ENCODE results near the gene KCNK13. TPM values are rescaled to one million over a fixed set of nuclear protein-coding genes. Genes with fewer than 3 reads are reported as not detected.

Gene KCNK13
- total and polyA plus RNA-seq, 2 of the 13 experiments (the other 11 are each of a cell fraction or from before 2014, with no cell fraction given), result 0.08 to 0.29 TPM

DNA sequence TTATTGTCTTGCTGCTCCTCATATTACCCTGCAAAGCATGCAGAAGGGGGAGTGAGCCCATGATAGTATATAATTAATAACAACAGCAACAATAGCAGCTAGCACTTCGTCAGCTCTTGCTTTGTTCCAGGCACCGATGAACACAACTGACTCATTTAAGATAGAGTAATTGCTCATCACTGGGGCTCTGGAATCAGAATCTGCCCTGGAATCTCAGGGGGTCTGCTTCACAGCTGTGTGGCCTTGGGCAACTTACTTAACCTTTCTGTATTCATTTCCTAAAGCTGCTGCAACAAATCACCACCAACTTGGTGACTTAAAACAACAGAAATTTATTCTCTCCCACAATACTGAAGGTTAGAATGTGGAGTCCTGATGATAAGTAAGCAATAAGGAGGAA, 139.6 kb downstream of the KCNK13 start:
- H4K20me1 ChIP-seq (ENCODE audit: insufficient read depth, low read length), result no peaks in the 10 kb centered on the region
- no peak overlapping the region for H3K27ac ChIP-seq (ENCODE audit: extremely low read length, insufficient read depth, low read length)
- TF ChIP-seq SAP130 (CRISPR knock-in tag; IDR thresholded peaks at IDR 0.05; ENCODE audit: low read depth) (no peak), JDP2 (CRISPR knock-in tag; IDR thresholded peaks at IDR 0.05; ENCODE audit: borderline replicate concordance) (no peak), HOXA9 (CRISPR knock-in tag; IDR thresholded peaks at IDR 0.05; ENCODE audit: borderline replicate concordance) (no peak), TOPORS (CRISPR knock-in tag; IDR thresholded peaks at IDR 0.05) (no peak), NFE2L1 (CRISPR knock-in tag; IDR thresholded peaks at IDR 0.05; ENCODE audit: borderline replicate concordance) (no peak), ZNF652 (CRISPR knock-in tag; IDR thresholded peaks at IDR 0.05; ENCODE audit: borderline replicate concordance, low read depth) (no peak), NR2F6 (IDR thresholded peaks at IDR 0.05) (no peak), NR2F6 (CRISPR knock-in tag; IDR thresholded peaks at IDR 0.05) (no peak), EZH2 (conservative IDR thresholded peaks at IDR 0.05; ENCODE audit: low read depth, low read length) (no peak)
- no peaks in the 10 kb centered on the region for H3K79me2 ChIP-seq (ENCODE audit: insufficient read depth, low read length)
- BruUV-seq (replicated peaks), result no TSS peak
- no peak overlapping the region for H3K4me2 ChIP-seq (ENCODE audit: low read depth, low read length)
- FAIRE-seq, result no peak
- intact Hi-C loops (cut with micrococcal nuclease; ENCODE audit: unreplicated experiment), result no loop called here
- peaks cover 2 to 5% of the 10 kb centered on the region in 2 experiments; a peak in 4 of 5 replicates for H3K27me3 ChIP-seq (ENCODE audit: control insufficient read depth in 1 of 2, insufficient read depth in 2 of 2, low read length in 2 of 2)
- H3K36me3 ChIP-seq (replicated peaks in 1 of 2; ENCODE audit: control insufficient read depth in 1 of 2, insufficient read depth in 2 of 2, low read length in 2 of 2), result no peaks in the 10 kb centered on the region
- H2AFZ ChIP-seq (ENCODE audit: low read length), result no peak overlapping the region
- H3K4me1 ChIP-seq (ENCODE audit: insufficient read depth, low read length), result no peaks in the 10 kb centered on the region
- H3K9me3 ChIP-seq (ENCODE audit: low read length), result peaks cover 8% of the 10 kb centered on the region
- ATAC-seq, result no peak
- WGBS (ENCODE audit: low lambda C conversion rate), result 44% methylated on average over 2 of the region's 2 CpGs
- CTCF ChIA-PET (ENCODE audit: low intra/inter-chr PET ratio, low total read pairs), result no interaction called here
- in situ Hi-C loops (cut with HindIII; ENCODE audit: extremely low pct_ligation_motif_present, low pct_unique_long_range_greater_than_20kb), result no loop called here
- no peak overlapping the region for H3K4me3 ChIP-seq (replicated peaks in 1 of 3; ENCODE audit: insufficient read depth in 1 of 3, low read depth in 2 of 3, low read length in 3 of 3)
- POLR2A ChIA-PET, result no interaction called here
- no peak overlapping the region for H3K9ac ChIP-seq (ENCODE audit: insufficient read depth, low read depth, low read length)
- no peak for DNase-seq (ENCODE audit: low spot score)

DNA sequence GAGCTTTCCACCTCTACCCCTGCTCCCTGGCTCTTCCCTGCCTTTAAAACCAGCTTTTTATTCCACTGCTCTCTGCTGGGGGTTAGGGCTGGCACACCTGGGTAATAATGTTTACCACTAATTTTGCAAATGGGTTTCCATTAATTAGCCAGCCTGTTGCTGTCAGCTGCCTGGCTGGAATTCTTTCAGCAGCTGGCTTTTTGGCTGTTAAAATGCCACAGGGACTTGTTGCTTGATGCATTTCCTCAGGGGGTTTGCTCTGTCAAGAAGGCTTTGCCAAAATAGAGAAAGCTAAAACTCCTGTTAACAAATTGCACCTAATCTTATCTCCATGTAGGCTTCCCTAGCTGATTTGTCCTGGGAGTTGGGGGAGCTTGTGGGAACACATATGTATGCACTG, 142.7 kb downstream of the KCNK13 start:
- H3K36me3 ChIP-seq (replicated peaks in 1 of 2; ENCODE audit: control insufficient read depth in 1 of 2, insufficient read depth in 2 of 2, low read length in 2 of 2), result no peaks in the 10 kb centered on the region
- in situ Hi-C loops (cut with HindIII; ENCODE audit: extremely low pct_ligation_motif_present, low pct_unique_long_range_greater_than_20kb) (no loop called here), intact Hi-C loops (cut with micrococcal nuclease; ENCODE audit: unreplicated experiment) (no loop called here)
- no peak overlapping the region for H3K27ac ChIP-seq (ENCODE audit: extremely low read length, insufficient read depth, low read length)
- no peak overlapping the region for H3K4me2 ChIP-seq (ENCODE audit: low read depth, low read length)
- FAIRE-seq (no peak), ATAC-seq (no peak), DNase-seq (ENCODE audit: low spot score) (no peak)
- H3K27me3 ChIP-seq (ENCODE audit: control insufficient read depth in 1 of 2, insufficient read depth in 2 of 2, low read length in 2 of 2), result peaks cover 0 to 6% of the 10 kb centered on the region in 2 experiments; a peak in 2 of 5 replicates
- no peak overlapping the region for H3K4me3 ChIP-seq (replicated peaks in 1 of 3; ENCODE audit: insufficient read depth in 1 of 3, low read depth in 2 of 3, low read length in 3 of 3)
- no peak overlapping the region for H2AFZ ChIP-seq (ENCODE audit: low read length)
- no peaks in the 10 kb centered on the region for H3K4me1 ChIP-seq (ENCODE audit: insufficient read depth, low read length)
- ChIA-PET POLR2A (no interaction called here), CTCF (ENCODE audit: low intra/inter-chr PET ratio, low total read pairs) (no interaction called here)
- H3K9me3 ChIP-seq (ENCODE audit: low read length), result peaks cover 8% of the 10 kb centered on the region
- H3K9ac ChIP-seq (ENCODE audit: insufficient read depth, low read depth, low read length), result no peak overlapping the region
- no TSS peak for BruUV-seq (replicated peaks)
- no peaks in the 10 kb centered on the region for H4K20me1 ChIP-seq (ENCODE audit: insufficient read depth, low read length)
- H3K79me2 ChIP-seq (ENCODE audit: insufficient read depth, low read length), result no peaks in the 10 kb centered on the region
- TF ChIP-seq, protein P1, sequence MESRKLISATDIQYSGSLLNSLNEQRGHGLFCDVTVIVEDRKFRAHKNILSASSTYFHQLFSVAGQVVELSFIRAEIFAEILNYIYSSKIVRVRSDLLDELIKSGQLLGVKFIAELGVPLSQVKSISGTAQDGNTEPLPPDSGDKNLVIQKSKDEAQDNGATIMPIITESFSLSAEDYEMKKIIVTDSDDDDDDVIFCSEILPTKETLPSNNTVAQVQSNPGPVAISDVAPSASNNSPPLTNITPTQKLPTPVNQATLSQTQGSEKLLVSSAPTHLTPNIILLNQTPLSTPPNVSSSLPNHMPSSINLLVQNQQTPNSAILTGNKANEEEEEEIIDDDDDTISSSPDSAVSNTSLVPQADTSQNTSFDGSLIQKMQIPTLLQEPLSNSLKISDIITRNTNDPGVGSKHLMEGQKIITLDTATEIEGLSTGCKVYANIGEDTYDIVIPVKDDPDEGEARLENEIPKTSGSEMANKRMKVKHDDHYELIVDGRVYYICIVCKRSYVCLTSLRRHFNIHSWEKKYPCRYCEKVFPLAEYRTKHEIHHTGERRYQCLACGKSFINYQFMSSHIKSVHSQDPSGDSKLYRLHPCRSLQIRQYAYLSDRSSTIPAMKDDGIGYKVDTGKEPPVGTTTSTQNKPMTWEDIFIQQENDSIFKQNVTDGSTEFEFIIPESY (CRISPR knock-in tag; IDR thresholded peaks at IDR 0.05), result no peak
- TF ChIP-seq RAD21 (CRISPR knock-in tag; IDR thresholded peaks at IDR 0.05), result no peak
- no peak for TF ChIP-seq ZNF224 (CRISPR knock-in tag; IDR thresholded peaks at IDR 0.05)
- no peak for TF ChIP-seq KLF15 (CRISPR knock-in tag; IDR thresholded peaks at IDR 0.05; ENCODE audit: borderline replicate concordance)
- TF ChIP-seq ZNF577 (CRISPR knock-in tag; IDR thresholded peaks at IDR 0.05; ENCODE audit: borderline replicate concordance, low read depth), result no peak
- TF ChIP-seq STAG1 (CRISPR knock-in tag; IDR thresholded peaks at IDR 0.05), result no peak
- no peak for TF ChIP-seq ZEB1 (IDR thresholded peaks at IDR 0.05; ENCODE audit: insufficient replicate concordance, low read depth)
- no peak for TF ChIP-seq ZNF569 (CRISPR knock-in tag; IDR thresholded peaks at IDR 0.05; ENCODE audit: borderline replicate concordance)
- no peak for TF ChIP-seq RORA (CRISPR knock-in tag; IDR thresholded peaks at IDR 0.05)
- TF ChIP-seq, protein P2, sequence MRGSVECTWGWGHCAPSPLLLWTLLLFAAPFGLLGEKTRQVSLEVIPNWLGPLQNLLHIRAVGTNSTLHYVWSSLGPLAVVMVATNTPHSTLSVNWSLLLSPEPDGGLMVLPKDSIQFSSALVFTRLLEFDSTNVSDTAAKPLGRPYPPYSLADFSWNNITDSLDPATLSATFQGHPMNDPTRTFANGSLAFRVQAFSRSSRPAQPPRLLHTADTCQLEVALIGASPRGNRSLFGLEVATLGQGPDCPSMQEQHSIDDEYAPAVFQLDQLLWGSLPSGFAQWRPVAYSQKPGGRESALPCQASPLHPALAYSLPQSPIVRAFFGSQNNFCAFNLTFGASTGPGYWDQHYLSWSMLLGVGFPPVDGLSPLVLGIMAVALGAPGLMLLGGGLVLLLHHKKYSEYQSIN (CRISPR knock-in tag; IDR thresholded peaks at IDR 0.05; ENCODE audit: borderline replicate concordance), result no peak

Data from HepG2 (cell line).